Amniotic stem cell (primary cell): ENCODE data around the gene CETP.
"Not testable (repeated sequence)": the region's sequence is repeated elsewhere in the genome, so short reads cannot be mapped to it uniquely, and the experiment has no call there.

Source experiments
- DNase-seq: peaks from one replicate; lab custom pipeline; 2025; lab: John Stamatoyannopoulos, UW

Gene CETP

DNA sequence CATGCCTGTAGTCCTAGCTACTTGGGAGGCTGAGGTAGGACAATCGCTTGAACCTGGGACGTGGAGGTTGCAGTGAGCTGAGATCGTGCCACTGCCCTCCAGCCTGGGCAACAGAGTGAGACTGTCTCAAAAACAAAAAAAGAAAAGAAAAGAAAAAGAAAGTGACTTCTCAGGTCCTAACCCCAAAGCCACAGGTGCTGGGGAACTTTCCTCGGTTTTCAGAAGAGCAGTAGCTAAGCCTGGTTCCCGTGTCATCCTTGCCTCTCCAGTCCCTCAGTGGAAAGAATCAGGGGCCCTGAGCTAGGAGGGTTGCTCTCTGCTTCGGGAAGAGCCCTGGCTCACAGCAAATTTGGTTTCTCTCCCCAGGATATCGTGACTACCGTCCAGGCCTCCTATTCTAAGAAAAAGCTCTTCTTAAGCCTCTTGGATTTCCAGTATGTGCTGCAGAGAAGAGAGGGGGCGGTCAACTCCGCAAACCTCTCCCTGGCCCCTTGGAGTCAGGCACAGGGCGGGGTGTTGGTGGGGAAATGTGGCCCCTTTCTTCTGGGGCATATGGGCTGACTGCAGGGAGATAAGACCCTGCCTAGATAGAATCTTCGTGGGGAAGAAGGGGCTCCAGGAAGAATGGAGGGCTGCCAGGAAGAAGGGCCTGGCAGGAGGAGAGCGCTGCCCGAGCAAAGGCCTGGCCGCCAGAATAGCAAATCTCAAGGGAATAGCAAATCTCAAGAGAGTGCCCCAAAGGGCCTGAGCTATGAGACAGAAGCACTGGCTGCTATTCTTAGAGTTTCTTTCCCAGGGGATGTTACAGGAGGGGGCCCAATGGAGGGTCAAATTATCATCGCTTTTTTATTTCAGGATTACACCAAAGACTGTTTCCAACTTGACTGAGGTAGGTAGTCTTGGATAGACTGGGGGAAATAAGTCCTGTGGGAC lies 19.3 kb downstream of the CETP start:
- no peak for DNase-seq

DNA sequence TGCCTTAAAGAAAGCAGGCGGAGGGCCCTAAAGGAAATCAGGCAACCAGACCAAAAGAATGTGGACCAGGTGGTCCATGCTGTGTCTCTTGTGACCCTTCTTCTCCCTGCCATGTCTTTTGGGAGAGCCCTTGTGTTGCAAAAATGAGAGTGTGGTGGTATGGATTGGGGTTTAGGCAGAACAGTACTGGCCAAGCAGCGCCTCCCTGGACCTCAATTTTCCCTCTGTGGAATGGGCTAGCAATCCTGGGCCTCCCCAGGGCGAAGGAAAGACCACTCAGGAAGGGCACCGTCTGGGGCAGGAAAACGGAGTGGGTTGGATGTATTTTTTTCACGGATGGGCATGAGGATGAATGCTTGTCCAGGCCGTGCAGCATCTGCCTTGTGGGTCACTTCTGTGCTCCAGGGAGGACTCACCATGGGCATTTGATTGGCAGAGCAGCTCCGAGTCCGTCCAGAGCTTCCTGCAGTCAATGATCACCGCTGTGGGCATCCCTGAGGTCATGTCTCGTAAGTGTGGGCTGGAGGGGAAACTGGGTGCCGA lies 20.1 kb downstream of the CETP start:
- no peak for DNase-seq

DNA sequence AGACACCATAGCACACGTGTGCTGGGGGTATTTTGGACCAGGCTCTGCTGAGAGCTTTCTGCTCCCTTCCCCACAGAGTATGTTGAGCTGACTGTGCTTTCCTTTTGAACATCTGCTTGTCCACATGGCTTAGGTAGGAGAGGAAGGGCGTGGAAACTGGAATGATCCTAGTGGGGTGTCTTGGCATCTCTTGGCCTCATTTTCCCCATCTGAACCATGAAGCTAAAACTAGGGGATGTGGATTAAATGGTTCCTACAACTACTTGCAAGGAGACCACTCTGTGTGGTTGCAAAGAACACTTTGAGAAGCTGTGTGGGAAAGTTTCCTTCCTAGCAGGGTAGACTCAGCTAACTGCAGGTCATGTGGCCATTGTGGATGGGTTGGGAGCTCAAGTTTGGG lies 20.9 kb downstream of the CETP start:
- DNase-seq = no peak

DNA sequence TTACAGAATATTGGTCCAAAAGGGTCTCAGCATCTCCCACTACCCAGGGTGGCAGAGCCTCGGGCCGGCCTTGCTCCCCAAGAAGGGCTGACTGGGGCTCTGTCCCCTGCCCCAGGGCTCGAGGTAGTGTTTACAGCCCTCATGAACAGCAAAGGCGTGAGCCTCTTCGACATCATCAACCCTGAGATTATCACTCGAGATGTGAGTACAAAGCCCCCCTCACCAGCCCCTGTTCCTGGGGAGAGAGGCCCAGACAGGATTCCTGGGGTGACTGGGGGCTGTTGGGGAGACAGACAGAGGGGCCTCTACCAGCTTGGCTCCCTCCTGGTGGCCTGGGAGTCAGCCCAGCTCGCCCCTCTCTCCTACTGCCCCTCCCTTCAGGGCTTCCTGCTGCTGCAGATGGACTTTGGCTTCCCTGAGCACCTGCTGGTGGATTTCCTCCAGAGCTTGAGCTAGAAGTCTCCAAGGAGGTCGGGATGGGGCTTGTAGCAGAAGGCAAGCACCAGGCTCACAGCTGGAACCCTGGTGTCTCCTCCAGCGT lies 21.5 kb downstream of the CETP start:
- no peak for DNase-seq

GRCh38 chr16:56984639-56985038 lies 22.9 kb downstream of the CETP start:
- no peak for DNase-seq

DNA sequence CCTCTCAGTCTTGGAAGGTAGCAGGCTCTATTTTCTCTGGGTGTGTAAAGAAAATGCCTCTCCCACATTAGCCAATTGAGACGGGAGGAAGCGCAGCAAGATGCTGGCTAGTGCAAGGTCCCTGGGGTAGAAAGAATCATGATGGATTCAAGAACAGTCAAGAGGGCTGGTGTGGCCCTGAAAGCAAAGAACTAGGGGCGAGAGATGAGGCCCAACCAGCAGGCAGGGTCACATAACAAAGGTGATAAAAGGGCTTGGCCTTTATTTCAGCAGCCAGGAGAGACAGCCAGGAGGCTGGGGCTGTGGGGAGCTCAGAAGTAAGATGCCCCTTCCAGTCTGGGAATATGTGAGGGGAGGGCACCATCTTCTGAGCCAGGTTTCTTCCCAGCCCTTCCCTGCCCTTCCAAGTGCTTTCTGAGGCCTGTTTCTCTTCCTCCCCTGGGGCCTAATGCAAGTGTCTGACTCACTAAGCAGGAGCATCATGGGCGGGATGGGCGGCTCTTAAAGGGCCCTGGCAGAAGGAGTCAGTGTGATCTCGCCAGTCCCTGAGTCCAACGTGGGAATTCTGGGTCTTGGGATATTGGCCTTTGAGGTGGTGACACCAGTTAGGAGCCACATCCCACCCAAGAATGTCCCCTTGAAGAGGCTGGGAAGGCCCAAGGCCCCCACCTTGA lies 23.7 kb downstream of the CETP start:
- DNase-seq = peak; percentile 87

DNA sequence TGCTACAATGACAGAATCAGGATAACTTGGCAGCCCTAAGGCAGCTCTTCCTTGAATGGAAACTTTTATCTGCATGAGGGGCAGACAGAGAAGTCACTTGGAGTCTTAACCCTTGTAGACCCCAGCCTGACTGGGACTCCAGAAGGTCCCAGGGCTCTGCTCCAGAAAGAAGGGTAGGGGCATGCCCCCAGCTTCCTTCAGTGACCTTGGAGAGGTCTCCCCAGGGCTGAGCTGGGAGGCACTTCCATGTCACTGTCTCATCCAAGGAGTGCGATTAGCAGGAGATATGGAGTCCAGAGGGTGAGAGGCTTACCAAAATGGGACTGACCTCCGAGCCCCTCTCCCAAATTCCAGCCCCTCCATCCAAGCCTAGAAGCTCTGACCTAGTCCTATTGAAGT lies 24.2 kb downstream of the CETP start:
- no peak for DNase-seq

DNA sequence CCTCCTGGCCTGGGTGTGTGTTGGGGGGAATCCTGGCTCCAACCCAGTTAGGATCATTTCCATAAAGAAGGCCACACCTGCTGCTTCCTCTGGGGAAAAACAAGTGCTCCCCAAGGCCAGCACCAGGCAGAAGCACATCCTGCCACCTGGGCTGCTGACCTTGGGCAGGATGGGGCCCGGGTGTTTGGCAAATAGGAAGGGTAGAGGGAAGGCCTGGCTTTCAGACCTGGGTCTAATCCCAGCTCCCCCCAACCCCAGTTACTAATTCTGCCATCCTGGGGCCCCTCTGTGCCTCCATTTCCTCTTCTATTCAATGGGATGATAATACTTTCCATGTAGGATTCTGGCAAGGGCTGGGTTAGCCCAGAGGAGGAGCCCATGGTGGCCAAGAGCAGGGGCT lies 24.6 kb downstream of the CETP start:
- DNase-seq = no peak

DNA sequence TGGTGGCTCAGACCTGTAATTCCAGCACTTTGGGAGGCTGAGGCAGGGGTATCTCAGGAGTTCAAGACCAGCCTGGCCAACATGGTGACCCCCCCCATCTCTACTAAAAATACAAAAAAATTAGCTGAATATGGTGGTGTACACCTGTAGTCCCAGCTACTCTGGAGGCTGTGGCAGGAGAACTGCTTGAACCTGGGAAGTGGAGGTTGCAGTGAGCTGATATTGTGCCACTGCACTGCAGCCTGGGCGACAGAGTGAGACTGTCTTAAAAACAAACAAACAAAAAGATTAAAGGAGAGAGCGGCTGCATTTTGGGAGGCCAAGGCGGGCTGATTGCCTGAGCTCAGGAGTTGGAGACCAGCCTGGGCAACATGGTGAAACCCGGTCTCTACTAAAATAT lies 25.2 kb downstream of the CETP start:
- not testable (repeated sequence) for DNase-seq

- no peak for DNase-seq
Measured at GRCh38 chr16:56987692-56988091, 25.9 kb downstream of the CETP start.

- no peak for DNase-seq
Measured at GRCh38 chr16:56988161-56988947, 26.6 kb downstream of the CETP start.

- DNase-seq = peak; percentile 69
Measured at GRCh38 chr16:56988948-56989945, 27.5 kb downstream of the CETP start, which contains the start of gene NLRC5. NLRC5 (plus strand) TSS chr16:56989557; CDS start chr16:57020713, 31,156 bp downstream.

DNA sequence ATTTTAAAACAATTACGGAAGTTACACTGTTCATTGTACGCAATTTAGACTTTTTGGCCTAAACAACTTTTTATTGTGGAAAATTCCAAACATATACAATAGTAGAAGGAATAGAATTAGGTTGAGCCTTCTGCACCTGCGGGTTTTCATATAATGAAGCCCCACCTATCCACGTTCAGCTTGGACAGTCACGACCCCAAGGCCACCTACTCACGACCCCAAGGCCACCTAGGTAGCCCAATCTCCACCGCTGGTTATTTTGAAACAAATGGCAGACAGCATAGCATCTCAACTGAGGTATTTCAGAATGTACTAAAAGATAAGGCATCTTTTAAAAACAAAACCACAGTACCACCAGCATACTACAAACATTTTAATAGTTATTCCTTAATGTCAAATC lies 28.2 kb downstream of the CETP start:
- no peak for DNase-seq

DNA sequence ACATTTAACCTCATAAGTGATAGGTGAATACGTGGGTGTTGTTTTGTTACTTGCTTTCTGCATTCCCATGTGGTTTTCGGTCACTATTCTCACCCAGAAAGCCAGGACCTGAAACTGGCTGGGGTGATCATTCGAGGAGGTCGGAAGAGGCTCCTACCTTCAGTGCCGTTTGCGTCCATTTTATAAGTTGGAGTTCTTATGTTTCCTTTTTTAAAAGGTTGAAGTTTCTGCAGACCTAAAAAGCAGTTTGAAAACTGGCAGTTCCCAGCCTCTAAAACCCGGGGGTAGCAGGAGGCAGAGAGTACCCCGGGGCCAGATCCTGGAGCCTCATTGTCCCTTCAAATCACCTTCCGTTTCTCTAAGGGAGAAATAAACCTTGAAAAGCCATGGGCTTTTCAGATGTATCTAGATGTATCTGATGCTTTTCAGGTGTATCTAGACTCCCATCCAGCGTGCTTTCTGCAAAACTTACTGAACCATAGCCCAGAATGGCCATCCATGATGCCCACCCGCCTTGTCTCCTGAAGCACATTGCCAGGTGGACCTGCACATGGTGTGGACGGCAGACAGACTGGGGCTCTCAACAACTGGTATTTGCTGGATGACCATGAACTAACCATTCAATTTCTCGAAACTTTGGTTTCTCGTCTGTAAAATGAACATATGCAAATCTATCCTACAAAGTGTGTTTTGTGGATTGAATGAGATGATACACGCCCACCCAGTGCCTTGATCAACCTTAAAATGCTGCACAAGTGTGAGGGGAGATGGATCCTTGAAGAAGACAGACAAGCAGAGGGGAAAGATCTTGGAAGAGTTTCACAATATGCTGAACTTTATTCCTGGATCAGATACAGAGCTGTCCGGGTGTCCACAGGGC lies 28.9 kb downstream of the CETP start:
- no peak for DNase-seq

DNA sequence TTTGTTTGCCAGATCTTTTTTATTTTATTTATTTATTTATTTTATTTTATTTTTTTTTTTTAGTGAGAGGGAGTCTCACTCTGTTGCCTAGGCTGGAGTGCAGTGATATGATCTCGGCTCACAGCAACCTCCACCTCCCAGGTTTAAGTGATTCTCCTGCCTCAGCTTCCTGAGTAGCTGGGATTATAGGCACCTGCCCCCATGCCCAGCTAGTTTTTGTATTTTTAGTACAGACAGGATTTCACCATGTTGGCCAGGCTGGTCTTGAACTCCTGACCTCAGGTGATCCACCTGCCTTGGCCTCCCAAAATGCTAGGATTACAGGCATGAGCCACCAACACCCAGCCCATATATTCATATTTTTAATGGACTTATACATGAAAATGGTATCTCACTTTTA lies 30.7 kb downstream of the CETP start:
- DNase-seq = not testable (repeated sequence)

DNA sequence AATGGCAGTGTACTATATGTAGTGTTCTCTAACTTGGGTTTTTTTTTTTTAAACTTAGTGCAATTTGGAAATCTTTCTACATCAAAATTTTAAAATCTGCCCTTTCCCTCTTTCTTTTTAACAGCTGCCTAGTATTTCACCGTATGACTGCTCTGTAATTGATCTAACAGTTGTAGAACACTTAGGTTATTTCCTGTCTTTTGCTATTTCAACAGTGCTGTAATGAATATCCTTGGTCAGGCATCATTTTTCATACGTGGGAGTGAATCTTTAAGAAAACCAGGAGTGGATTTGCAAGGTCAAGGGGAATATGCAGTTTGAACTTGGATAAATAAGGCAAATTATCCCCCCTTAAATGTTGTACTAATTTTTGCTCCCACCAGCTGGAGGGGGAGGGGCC lies 31.5 kb downstream of the CETP start:
- DNase-seq = no peak

DNA sequence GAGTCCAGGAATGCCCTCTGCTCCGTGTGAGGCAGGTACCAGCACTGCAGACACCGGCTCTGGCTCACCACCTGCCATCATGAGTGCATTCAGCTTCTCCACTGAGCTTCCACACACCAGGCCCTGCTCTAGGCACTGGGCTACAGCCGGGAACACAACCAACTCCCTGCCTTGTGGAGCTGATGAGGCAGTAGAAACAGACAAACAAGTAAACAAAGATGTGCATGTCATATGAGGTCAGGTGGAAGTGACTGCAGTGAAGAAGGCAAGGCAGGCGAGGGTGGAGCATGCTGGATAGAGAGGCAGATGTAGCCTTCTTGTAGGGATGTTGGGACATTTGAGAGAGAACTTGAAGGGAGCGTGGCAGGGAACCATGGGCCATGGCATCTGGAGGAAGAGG lies 32.6 kb downstream of the CETP start:
- DNase-seq = no peak

GRCh38 chr16:56995136-56995805 lies 33.5 kb downstream of the CETP start:
- no peak for DNase-seq

- DNase-seq = no peak
Measured at GRCh38 chr16:56997264-56997663, 35.5 kb downstream of the CETP start.
